ENCODE data around the gene ZFHX3. TPM values are rescaled to one million over a fixed set of nuclear protein-coding genes. Genes with fewer than 3 reads are reported as not detected.
"Not testable (repeated sequence)": the region's sequence is repeated elsewhere in the genome, so short reads cannot be mapped to it uniquely, and the experiment has no call there.

The ZFHX3 gene
- total RNA-seq, 1 experiment from 2014 or later: 1.5 TPM

DNA sequence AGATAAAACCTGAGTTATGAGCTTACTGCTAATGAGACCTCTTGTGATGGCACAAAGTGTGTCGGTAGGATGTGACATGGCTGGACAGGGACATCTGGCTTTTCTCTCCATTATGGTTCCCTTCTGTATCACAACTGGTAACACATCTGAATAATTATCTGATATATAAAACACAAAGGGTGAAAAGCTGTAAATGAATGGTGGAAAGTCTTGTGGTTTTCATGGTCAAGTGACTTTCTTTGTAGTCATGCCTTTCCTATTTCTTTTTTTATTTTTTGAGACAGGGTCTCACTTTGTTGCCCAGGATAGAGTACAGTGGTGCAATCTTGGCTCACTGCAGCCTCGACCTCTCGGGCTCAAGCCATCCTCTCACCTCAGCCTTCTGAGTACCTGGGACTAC lies 35.3 kb upstream of the ZFHX3 start:
- DNase-seq: no peak
- Histone ChIP-seq H2AK5ac (ENCODE audit: insufficient read length, low read length) (no peak overlapping the region), H3K79me1 (ENCODE audit: insufficient read depth, low read depth, low read length, poor library complexity, severe bottlenecking) (no peaks in the 10 kb centered on the region), H2AFZ (ENCODE audit: low read length) (no peak overlapping the region), H3K79me2 (ENCODE audit: insufficient read depth, low read length) (no peaks in the 10 kb centered on the region), H3K14ac (ENCODE audit: insufficient read depth, low read length) (no peak overlapping the region), H3K27me3 (ENCODE audit: insufficient read depth, low read length) (no peaks in the 10 kb centered on the region), H2BK12ac (ENCODE audit: insufficient read length, low read depth, low read length) (no peak overlapping the region), H2BK20ac (ENCODE audit: low read depth, low read length, poor library complexity, severe bottlenecking) (no peak overlapping the region), H4K8ac (replicated peaks; ENCODE audit: insufficient read length, low read depth, low read length) (no peak overlapping the region), H3T11ph (ENCODE audit: low read length) (no peak overlapping the region), H3K4me1 (ENCODE audit: insufficient read depth, low read length) (no peaks in the 10 kb centered on the region), H3K18ac (ENCODE audit: insufficient read length, low read depth, low read length) (no peak overlapping the region), H4K91ac (ENCODE audit: insufficient read length, low read depth, low read length) (no peak overlapping the region), H2BK15ac (ENCODE audit: low read depth, low read length) (no peak overlapping the region), H3K56ac (ENCODE audit: insufficient read length, low read depth, low read length) (no peak overlapping the region), H3K4me2 (ENCODE audit: insufficient read depth, insufficient read length, low read length) (no peak overlapping the region), H3K9ac (ENCODE audit: extremely low read depth, insufficient read length, low read length) (no peak overlapping the region), H3K27ac (ENCODE audit: insufficient read length, low read depth, low read length) (no peak overlapping the region), H3K9me3 (ENCODE audit: control insufficient read depth, low read depth, low read length) (no peaks in the 10 kb centered on the region), H4K20me1 (ENCODE audit: control insufficient read depth, insufficient read depth, insufficient read length) (no peaks in the 10 kb centered on the region), H2BK5ac (ENCODE audit: insufficient read length, low read length) (no peak overlapping the region), H3K4ac (ENCODE audit: low read depth, low read length) (no peak overlapping the region), H3K23ac (ENCODE audit: insufficient read length, low read depth, low read length) (no peak overlapping the region), H3K23me2 (ENCODE audit: insufficient read length, low read depth, low read length, poor library complexity, severe bottlenecking) (no peaks in the 10 kb centered on the region), H4K5ac (ENCODE audit: insufficient read length, low read depth, low read length) (no peak overlapping the region), H2BK120ac (ENCODE audit: low read depth, low read length, poor library complexity, severe bottlenecking) (no peak overlapping the region)
- WGBS (ENCODE audit: extremely low coverage, insufficient read length, low lambda C conversion rate): no CpG with 5 or more reads among the region's 3 CpGs
- Mint-ChIP-seq H3K27ac (no peak overlapping the region), H3K27me3 (ENCODE audit: low read depth) (peaks cover 37% of the 10 kb centered on the region), H3K4me1 (no peaks in the 10 kb centered on the region), H3K4me3 (no peak overlapping the region), H3K36me3 (ENCODE audit: insufficient read depth in 1 of 3, low read depth in 3 of 3) (no peaks in the 10 kb centered on the region; a peak in 2 of 7 replicates), H3K9me3 (peaks cover 5 to 8% of the 10 kb centered on the region in 2 experiments; a peak in 2 of 5 replicates)
- TF ChIP-seq, protein P1, sequence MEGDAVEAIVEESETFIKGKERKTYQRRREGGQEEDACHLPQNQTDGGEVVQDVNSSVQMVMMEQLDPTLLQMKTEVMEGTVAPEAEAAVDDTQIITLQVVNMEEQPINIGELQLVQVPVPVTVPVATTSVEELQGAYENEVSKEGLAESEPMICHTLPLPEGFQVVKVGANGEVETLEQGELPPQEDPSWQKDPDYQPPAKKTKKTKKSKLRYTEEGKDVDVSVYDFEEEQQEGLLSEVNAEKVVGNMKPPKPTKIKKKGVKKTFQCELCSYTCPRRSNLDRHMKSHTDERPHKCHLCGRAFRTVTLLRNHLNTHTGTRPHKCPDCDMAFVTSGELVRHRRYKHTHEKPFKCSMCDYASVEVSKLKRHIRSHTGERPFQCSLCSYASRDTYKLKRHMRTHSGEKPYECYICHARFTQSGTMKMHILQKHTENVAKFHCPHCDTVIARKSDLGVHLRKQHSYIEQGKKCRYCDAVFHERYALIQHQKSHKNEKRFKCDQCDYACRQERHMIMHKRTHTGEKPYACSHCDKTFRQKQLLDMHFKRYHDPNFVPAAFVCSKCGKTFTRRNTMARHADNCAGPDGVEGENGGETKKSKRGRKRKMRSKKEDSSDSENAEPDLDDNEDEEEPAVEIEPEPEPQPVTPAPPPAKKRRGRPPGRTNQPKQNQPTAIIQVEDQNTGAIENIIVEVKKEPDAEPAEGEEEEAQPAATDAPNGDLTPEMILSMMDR (conservative IDR thresholded peaks at IDR 0.05): no peak

DNA sequence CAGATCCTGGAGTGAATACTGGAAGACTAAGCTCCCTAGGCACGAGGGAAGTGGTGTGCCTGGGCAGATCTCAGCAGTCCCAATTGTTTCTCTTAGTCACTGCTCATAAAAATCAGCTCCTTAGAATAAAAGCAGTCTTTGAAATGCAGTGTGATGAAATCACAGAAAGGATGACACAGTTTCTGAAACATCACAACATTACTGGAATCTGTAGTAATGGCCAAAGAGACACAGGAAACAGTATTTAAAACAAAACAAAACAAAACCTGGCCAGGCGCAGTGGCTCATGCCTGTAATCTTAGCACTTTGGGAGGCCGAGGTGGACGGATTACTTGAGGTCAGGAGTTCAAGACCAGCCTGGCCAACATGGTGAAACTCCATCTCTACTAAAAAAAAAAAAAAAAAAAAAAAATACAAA lies 34.7 kb upstream of the ZFHX3 start:
- H3K36me3 Mint-ChIP-seq (ENCODE audit: insufficient read depth in 1 of 3, low read depth in 3 of 3); H3K18ac ChIP-seq (ENCODE audit: insufficient read length, low read depth, low read length); H3K56ac ChIP-seq (ENCODE audit: insufficient read length, low read depth, low read length); H2BK5ac ChIP-seq (ENCODE audit: insufficient read length, low read length); H4K91ac ChIP-seq (ENCODE audit: insufficient read length, low read depth, low read length); H2BK12ac ChIP-seq (ENCODE audit: insufficient read length, low read depth, low read length); H3K27ac ChIP-seq (ENCODE audit: insufficient read length, low read depth, low read length); H3K27ac Mint-ChIP-seq; H3K4me1 Mint-ChIP-seq; H3K23ac ChIP-seq (ENCODE audit: insufficient read length, low read depth, low read length); H3K4me1 ChIP-seq (ENCODE audit: insufficient read depth, low read length); H2BK20ac ChIP-seq (ENCODE audit: low read depth, low read length, poor library complexity, severe bottlenecking); H3T11ph ChIP-seq (ENCODE audit: low read length); H2AK5ac ChIP-seq (ENCODE audit: insufficient read length, low read length); H3K4me3 Mint-ChIP-seq; H2BK15ac ChIP-seq (ENCODE audit: low read depth, low read length); H3K79me2 ChIP-seq (ENCODE audit: insufficient read depth, low read length); H2BK120ac ChIP-seq (ENCODE audit: low read depth, low read length, poor library complexity, severe bottlenecking); H3K23me2 ChIP-seq (ENCODE audit: insufficient read length, low read depth, low read length, poor library complexity, severe bottlenecking); DNase-seq; H3K9me3 ChIP-seq (ENCODE audit: control insufficient read depth, low read depth, low read length); H4K20me1 ChIP-seq (ENCODE audit: control insufficient read depth, insufficient read depth, insufficient read length); H3K14ac ChIP-seq (ENCODE audit: insufficient read depth, low read length); H4K5ac ChIP-seq (ENCODE audit: insufficient read length, low read depth, low read length); H4K8ac ChIP-seq (replicated peaks; ENCODE audit: insufficient read length, low read depth, low read length); H3K4ac ChIP-seq (ENCODE audit: low read depth, low read length); H2AFZ ChIP-seq (ENCODE audit: low read length); H3K9ac ChIP-seq (ENCODE audit: extremely low read depth, insufficient read length, low read length); H3K9me3 Mint-ChIP-seq; H3K4me2 ChIP-seq (ENCODE audit: insufficient read depth, insufficient read length, low read length); H3K27me3 ChIP-seq (ENCODE audit: insufficient read depth, low read length); H3K79me1 ChIP-seq (ENCODE audit: insufficient read depth, low read depth, low read length, poor library complexity, severe bottlenecking): not testable (repeated sequence)
- H3K27me3 Mint-ChIP-seq (ENCODE audit: low read depth): peaks cover 41% of the 10 kb centered on the region
- no CpG with 5 or more reads among the region's 4 CpGs for WGBS (ENCODE audit: extremely low coverage, insufficient read length, low lambda C conversion rate)

Measured in H9 (cell line).